ENCODE data around the gene ADPRS.

Gene ADPRS

GRCh38 chr1:36087233-36088123 is 1.2 kb upstream of the ADPRS start:
- no peak for DNase-seq (ENCODE audit: low read depth)

GRCh38 chr1:36088265-36088576 is 471 bp upstream of the ADPRS start:
- no peak for DNase-seq (ENCODE audit: low read depth)

GRCh38 chr1:36089393-36090121 is 865 bp downstream of the ADPRS start:
- DNase-seq (ENCODE audit: low read depth): no peak

GRCh38 chr1:36091141-36091540 is 2.4 kb downstream of the ADPRS start:
- DNase-seq (ENCODE audit: low read depth): no peak

- no peak for DNase-seq (ENCODE audit: low read depth)
These were observed 3.0 kb downstream of the ADPRS start for GRCh38 chr1:36091698-36092097.

- no peak for DNase-seq (ENCODE audit: low read depth)
These were observed 3.6 kb downstream of the ADPRS start for GRCh38 chr1:36092166-36092797.

GRCh38 chr1:36092798-36093185 is 4.1 kb downstream of the ADPRS start:
- DNase-seq (ENCODE audit: low read depth): no peak

- DNase-seq (ENCODE audit: low read depth): no peak
These were observed 4.5 kb downstream of the ADPRS start for GRCh38 chr1:36093226-36093625.

- no peak for DNase-seq (ENCODE audit: low read depth)
These were observed 5.2 kb downstream of the ADPRS start for GRCh38 chr1:36093929-36094328.

GRCh38 chr1:36094621-36095061 is 5.9 kb downstream of the ADPRS start:
- DNase-seq (ENCODE audit: low read depth): no peak

- DNase-seq (ENCODE audit: low read depth): no peak
These were observed 7.2 kb downstream of the ADPRS start for GRCh38 chr1:36095760-36096405.

GRCh38 chr1:36096500-36097432 is 8.1 kb downstream of the ADPRS start:
- DNase-seq (ENCODE audit: low read depth): no peak

GRCh38 chr1:36097693-36098585 is 9.2 kb downstream of the ADPRS start:
- no peak for DNase-seq (ENCODE audit: low read depth)

- DNase-seq (ENCODE audit: low read depth): no peak
These were observed 10.1 kb downstream of the ADPRS start for GRCh38 chr1:36098650-36099365.

- peak; percentile 57 for DNase-seq (ENCODE audit: low read depth)
These were observed 11.1 kb downstream of the ADPRS start for GRCh38 chr1:36099681-36100341.

- DNase-seq (ENCODE audit: low read depth): no peak
These were observed 11.7 kb downstream of the ADPRS start for GRCh38 chr1:36100376-36100775.

- DNase-seq (ENCODE audit: low read depth): no peak
These were observed 12.9 kb downstream of the ADPRS start for GRCh38 chr1:36101546-36101945.

- DNase-seq (ENCODE audit: low read depth): no peak
These were observed 17.6 kb downstream of the ADPRS start for GRCh38 chr1:36106269-36106668.

GRCh38 chr1:36107394-36107793 is 18.7 kb downstream of the ADPRS start:
- no peak for DNase-seq (ENCODE audit: low read depth)

Data from activated T-helper 1 cell treated with Interleukin-2 at 50 U/mL for 16 hours (primary cell).